Kidney (tissue), 14 donors: ENCODE measurements around the gene ABCB8. TPM values are rescaled to one million over a fixed set of nuclear protein-coding genes. Genes with fewer than 3 reads are reported as not detected.

Source experiments
- DNase-seq, 5 donors: peaks; one replicate each; pipeline ENCODE4 v3.0.0-alpha.2; 2013 to 2020
- FAIRE-seq: peaks from 2 replicates; lab custom pipeline; 2012; peaks lifted over from hg19 to GRCh38; lab: Jason Lieb, UNC
- H3K27ac ChIP-seq, 2 donors: one replicate each; pipeline ENCODE4 v1.7.0; 2013; ENCODE audit warnings: low read depth in 2 of 2, low read length in 2 of 2, inconsistent platforms in 1 of 2
- H3K27me3 ChIP-seq: one replicate; pipeline ENCODE4 v1.7.1; 2013; ENCODE audit warnings: low read length, inconsistent platforms; ENCODE audit not compliant: control insufficient read depth, insufficient read depth
- H3K36me3 ChIP-seq, 3 donors: one replicate each; pipeline versions ENCODE4 v1.7.0 to v1.7.1; 2013; ENCODE audit warnings: low read length in 3 of 3, control low read depth in 1 of 3, inconsistent platforms in 1 of 3; ENCODE audit not compliant: insufficient read depth in 3 of 3, control insufficient read depth in 2 of 3
- H3K4me1 ChIP-seq, 3 donors: one replicate each; pipeline versions ENCODE4 v1.7.0 to v1.7.1; 2013; ENCODE audit warnings: low read length in 3 of 3, inconsistent platforms in 1 of 3, low read depth in 1 of 3; ENCODE audit not compliant: control insufficient read depth in 2 of 3, insufficient read depth in 2 of 3
- H3K4me3 ChIP-seq, 3 donors: one replicate each; pipeline versions ENCODE4 v1.7.0 to v1.8.1; 2013; ENCODE audit warnings: low read length in 3 of 3, control low read depth in 1 of 3, inconsistent platforms in 1 of 3
- H3K9ac ChIP-seq, 3 donors: one replicate each; pipeline versions ENCODE4 v1.7.0 to v1.7.1; 2013; ENCODE audit warnings: low read length in 3 of 3, control low read depth in 1 of 3, inconsistent platforms in 1 of 3
- H3K9me3 ChIP-seq, 3 donors: one replicate each; pipeline versions ENCODE4 v1.7.0 to v1.7.1; 2013; ENCODE audit warnings: low read length in 3 of 3, control low read depth in 1 of 3, inconsistent platforms in 1 of 3; ENCODE audit not compliant: control insufficient read depth in 2 of 3, insufficient read depth in 1 of 3
- CTCF ChIP-seq: IDR thresholded peaks from 3 replicates; pipeline ENCODE4 v1.5.1; 2012; ENCODE audit warnings: mild to moderate bottlenecking, moderate library complexity, borderline replicate concordance; ENCODE audit not compliant: insufficient read depth; ENCODE audit errors: extremely low read depth
- intact Hi-C: fragments of 100-400 bp; cut with DNase I; formaldehyde crosslinking; loops from one replicate; pipeline ENCODE4 v1.11.1; 2022
- polyA plus RNA-seq: library from polyadenylated mRNA; stranded (reverse); fragments of 350-450 nt; fragmentation: Illumina TruSeq; extraction: RNeasy Lipid Tissue Mini Kit (QIAGEN cat#74804); gene quantifications from one replicate; pipeline ENCODE4 v1.2.3, GENCODE V29; 2014; ENCODE audit warnings: low read depth, low replicate concordance; ENCODE audit not compliant: insufficient read depth
- total RNA-seq: library from RNA; stranded (reverse); fragmentation: NEBNext Ultra II Directional; extraction: Animal tissue kit (Norgen Biotek cat#: 25700); gene quantifications from one replicate; pipeline ENCODE4 v1.2.1, GENCODE V29; 2021
- donor health status: control.
- donor health status: control.
- donor health status: control.
- donor health status: control.
- donor health status: control.
- donor health status: DM: yes; HTN: yes; CAD: no.
- donor health status: Normal renal cell carcinoma (clear cell type).

The ABCB8 gene
- total and polyA plus RNA-seq, 2 donors from 2014 or later = 34.3 to 36.0 TPM

DNA sequence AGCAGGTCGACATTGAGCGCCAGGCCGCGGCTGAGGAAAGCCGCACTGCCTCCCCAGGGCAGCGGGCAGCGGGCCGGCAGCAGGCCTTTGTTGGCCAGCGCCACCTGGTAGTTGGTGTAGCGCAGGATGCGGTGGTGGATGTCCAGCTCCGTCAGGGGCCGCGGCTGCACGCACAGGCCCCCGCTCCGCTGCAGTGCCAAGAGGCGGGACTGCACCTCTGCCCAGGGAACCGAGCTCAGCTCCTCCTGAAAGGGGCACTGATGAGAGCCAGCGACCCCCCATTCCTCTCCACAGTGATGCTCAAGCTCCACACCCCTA, 9.2 kb upstream of the ABCB8 start:
- Histone ChIP-seq H3K4me3 (no peak overlapping the region), H3K27me3 (peaks cover 5% of the 10 kb centered on the region), H3K4me1 (peaks cover 0 to 16% (median 0%) of the 10 kb centered on the region in 3 donors), H3K9me3 (no peaks in the 10 kb centered on the region), H3K27ac (no peak overlapping the region), H3K9ac (no peak overlapping the region), H3K36me3 (no peaks in the 10 kb centered on the region)
- no peak for TF ChIP-seq CTCF
- FAIRE-seq = no peak
- no peak for DNase-seq
- intact Hi-C loops = no loop called here

DNA sequence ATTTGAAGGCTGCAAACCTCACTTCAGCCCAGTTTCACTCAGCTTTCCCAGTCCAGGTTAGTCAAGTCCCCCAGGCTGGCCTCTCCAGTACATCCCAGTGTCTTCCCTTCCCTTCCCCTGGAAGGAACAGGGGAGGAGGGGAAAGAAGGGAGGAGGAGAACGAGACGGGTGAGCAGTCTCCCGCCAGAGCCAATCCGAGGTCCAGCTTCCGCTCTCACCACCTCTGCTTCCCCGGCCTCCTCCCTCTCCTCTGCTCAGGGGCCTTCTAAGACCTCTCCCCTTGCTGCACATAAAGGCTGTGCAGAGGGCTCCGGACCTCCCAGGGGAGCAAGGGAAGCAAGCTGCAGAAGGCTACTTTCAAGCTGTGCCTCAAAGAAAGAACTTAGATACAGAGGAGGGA, 8.0 kb upstream of the ABCB8 start:
- Histone ChIP-seq H3K36me3 (no peaks in the 10 kb centered on the region), H3K27me3 (peaks cover 5% of the 10 kb centered on the region), H3K4me1 (peaks cover 0 to 15% (median 0%) of the 10 kb centered on the region in 3 donors), H3K9me3 (no peaks in the 10 kb centered on the region), H3K4me3 (no peak overlapping the region), H3K9ac (no peak overlapping the region), H3K27ac (no peak overlapping the region)
- DNase-seq = peak in 1 of 5 donors; percentile 22
- TF ChIP-seq CTCF = no peak
- intact Hi-C loops = no loop called here
- FAIRE-seq = no peak

GRCh38 chr7:151023232-151023631, 5.0 kb upstream of the ABCB8 start:
- peak in 1 of 5 donors; percentile 45 for DNase-seq

More at GRCh38 chr7:151023232-151023631, 5.0 kb upstream of the ABCB8 start:
- H3K4me3 ChIP-seq = no peak overlapping the region
- H3K27ac ChIP-seq = no peak overlapping the region
- H3K9me3 ChIP-seq = no peaks in the 10 kb centered on the region
- H3K9ac ChIP-seq = no peak overlapping the region
- no peaks in the 10 kb centered on the region for H3K36me3 ChIP-seq
- intact Hi-C loops = no loop called here
- FAIRE-seq = no peak
- TF ChIP-seq CTCF = no peak
- H3K4me1 ChIP-seq = peaks cover 0 to 11% (median 0%) of the 10 kb centered on the region in 3 donors
- H3K27me3 ChIP-seq = no peaks in the 10 kb centered on the region
